Vagina (tissue), 2 donors: Measurements from ENCODE around the gene PTH2.

ENCODE experiments used
- CTCF ChIP-seq, 3 experiments: fragments of 450-650 bp in 2 of 3; fragments of 200-600 bp in 1 of 3; sonication (generic) in 1 of 3; IDR thresholded peaks; one replicate each; pipeline ENCODE4 v1.5.1; 2017 to 2019; ENCODE audit warnings: antibody characterized with exemption in 3 of 3, mild to moderate bottlenecking in 2 of 3, moderate library complexity in 2 of 3
- POLR2A ChIP-seq, 2 donors: fragments of 450-650 bp; IDR thresholded peaks; one replicate each; pipeline ENCODE4 v1.6.1; 2017; ENCODE audit warnings: antibody characterized with exemption in 2 of 2, mild to moderate bottlenecking in 2 of 2, moderate library complexity in 2 of 2
- POLR2AphosphoS5 ChIP-seq, 2 donors: sonication (generic); formaldehyde crosslinking; IDR thresholded peaks; one replicate each; pipeline ENCODE4 v1.9.0; 2017; ENCODE audit warnings: antibody characterized with exemption in 2 of 2, mild to moderate bottlenecking in 2 of 2, low read depth in 1 of 2; ENCODE audit not compliant: insufficient read depth in 1 of 2

- TF ChIP-seq POLR2A (IDR thresholded peaks at IDR 0.05) (no peak), CTCF (IDR thresholded peaks at IDR 0.05) (no peak), POLR2AphosphoS5 (IDR thresholded peaks at IDR 0.05; ENCODE audit: insufficient read depth in 1 of 2, low read depth in 1 of 2) (no peak)
These were observed 27.4 kb downstream of the PTH2 start for GRCh38 chr19:49395581-49396407.
